Neural progenitor cell (in vitro differentiated cells): ENCODE results near the gene ANKRD23. TPM values are rescaled to one million over a fixed set of nuclear protein-coding genes. Genes with fewer than 3 reads are reported as not detected.

Experiments used
- DNase-seq: peaks from one replicate; pipeline ENCODE4 v3.0.0-alpha.2; 2016; ENCODE audit warnings: low spot score
- H2AFZ ChIP-seq: fragments of 200-600 bp; sonication (generic); replicated peaks from 2 replicates; pipeline ENCODE4 v1.6.1; 2016; ENCODE audit warnings: antibody characterized with exemption
- H3F3A ChIP-seq: fragments of 200-600 bp; sonication (generic); 2 replicates; pipeline ENCODE4 v1.6.1; 2016; ENCODE audit warnings: antibody characterized with exemption, low read depth
- H3K27ac ChIP-seq: fragments of 200-600 bp; sonication (generic); 2 replicates; pipeline ENCODE4 v1.5.1; 2016; ENCODE audit warnings: mild to moderate bottlenecking
- H3K27me3 ChIP-seq: fragments of 200-600 bp; sonication (generic); 2 replicates; pipeline ENCODE4 v1.6.1; 2016; ENCODE audit warnings: mild to moderate bottlenecking, moderate library complexity
- H3K36me3 ChIP-seq: fragments of 200-600 bp; sonication (generic); 2 replicates; pipeline ENCODE4 v1.5.1; 2016
- H3K4me1 ChIP-seq: fragments of 200-600 bp; sonication (generic); 2 replicates; pipeline ENCODE4 v1.6.1; 2016; ENCODE audit warnings: mixed run types
- H3K4me2 ChIP-seq: fragments of 200-600 bp; sonication (generic); 2 replicates; pipeline ENCODE4 v1.6.1; 2016
- H3K4me3 ChIP-seq: fragments of 200-600 bp; sonication (generic); 2 replicates; pipeline ENCODE4 v1.5.1; 2016
- H3K79me2 ChIP-seq: fragments of 200-600 bp; sonication (generic); 2 replicates; pipeline ENCODE4 v1.6.1; 2016; ENCODE audit warnings: low read depth
- H3K9ac ChIP-seq: fragments of 200-600 bp; sonication (generic); 2 replicates; pipeline ENCODE4 v1.6.1; 2016
- H3K9me3 ChIP-seq: fragments of 200-600 bp; sonication (generic); 2 replicates; pipeline ENCODE4 v1.5.1; 2016; ENCODE audit warnings: low read depth
- H4K20me1 ChIP-seq: fragments of 200-600 bp; sonication (generic); 2 replicates; pipeline ENCODE4 v1.6.1; 2016; ENCODE audit warnings: low read depth
- H3K27ac Mint-ChIP-seq: 3 replicates; pipeline ENCODE4 v1.8.0; 2021; ENCODE audit warnings: mixed read lengths
- H3K27me3 Mint-ChIP-seq: 2 replicates; pipeline ENCODE4 v1.8.0; 2022; ENCODE audit warnings: low read depth, mild to moderate bottlenecking, inconsistent platforms, moderate library complexity, mixed read lengths; ENCODE audit not compliant: insufficient read depth
- H3K36me3 Mint-ChIP-seq: 3 replicates; pipeline ENCODE4 v1.8.0; 2021; ENCODE audit warnings: mixed read lengths
- H3K4me1 Mint-ChIP-seq: 3 replicates; pipeline ENCODE4 v1.8.0; 2021; ENCODE audit warnings: mixed read lengths
- H3K4me3 Mint-ChIP-seq: 3 replicates; pipeline ENCODE4 v1.8.0; 2021; ENCODE audit warnings: mild to moderate bottlenecking, moderate library complexity, mixed read lengths
- H3K9me3 Mint-ChIP-seq: 3 replicates; pipeline ENCODE4 v1.8.0; 2020; ENCODE audit warnings: mixed read lengths
- CTCF ChIP-seq: fragments of 200-600 bp; sonication (generic); IDR thresholded peaks from 2 replicates; pipeline ENCODE4 v1.5.1; 2017; ENCODE audit warnings: antibody characterized with exemption, mild to moderate bottlenecking
- EZH2 ChIP-seq: fragments of 200-600 bp; sonication (generic); IDR thresholded peaks from 2 replicates; pipeline ENCODE4 v1.6.1; 2017; ENCODE audit warnings: antibody characterized with exemption, mild to moderate bottlenecking, moderate library complexity
- EZH2phosphoT487 ChIP-seq: fragments of 200-600 bp; sonication (generic); IDR thresholded peaks from 2 replicates; pipeline ENCODE4 v1.6.1; 2017; ENCODE audit warnings: antibody characterized with exemption
- total RNA-seq: library from RNA; depleted of rRNA; stranded (reverse); fragments of >200 nt; gene quantifications from 2 replicates; pipeline ENCODE4 v1.2.3, GENCODE V29; 2015; ENCODE audit warnings: low replicate concordance

ANKRD23 gene
- total RNA-seq, 1 donor from 2014 or later = 10.8 TPM

- Mint-ChIP-seq H3K36me3 (peaks cover 4% of the 10 kb centered on the region), H3K27me3 (peaks cover 14% of the 10 kb centered on the region), H3K9me3 (no peaks in the 10 kb centered on the region), H3K4me3 (peak overlapping the region; percentile 69), H3K27ac (no peak overlapping the region), H3K4me1 (peaks cover 41% of the 10 kb centered on the region)
- Histone ChIP-seq H3K9ac (peak overlapping the region; percentile 86), H3K4me2 (peak overlapping the region; percentile 99), H3K4me1 (peaks cover 19% of the 10 kb centered on the region), H3K4me3 (peak overlapping the region; percentile 84), H3F3A (peaks cover 25% of the 10 kb centered on the region), H3K79me2 (peaks cover 60% of the 10 kb centered on the region), H3K9me3 (no peaks in the 10 kb centered on the region), H3K36me3 (no peaks in the 10 kb centered on the region), H3K27me3 (no peaks in the 10 kb centered on the region), H4K20me1 (peaks cover 37% of the 10 kb centered on the region), H2AFZ (peak overlapping the region; percentile 7), H3K27ac (peak overlapping the region; percentile 80)
- DNase-seq = peak; percentile 79
- TF ChIP-seq EZH2phosphoT487 (no peak), EZH2 (no peak), CTCF (no peak)
Observed at GRCh38 chr2:96869281-96869821, 25.5 kb upstream of the ANKRD23 start.

- peak overlapping the region; percentile 80 for H3K27ac ChIP-seq
- Mint-ChIP-seq H3K9me3 (no peaks in the 10 kb centered on the region), H3K4me3 (peak overlapping the region; percentile 90), H3K36me3 (peaks cover 4% of the 10 kb centered on the region), H3K27ac (peak overlapping the region; percentile 86), H3K4me1 (peaks cover 38% of the 10 kb centered on the region), H3K27me3 (peaks cover 14% of the 10 kb centered on the region)
- TF ChIP-seq EZH2 = no peak
- peak; percentile 86 for TF ChIP-seq CTCF
- H3K4me3 ChIP-seq = peak overlapping the region; percentile 84
- H3K4me1 ChIP-seq = peaks cover 19% of the 10 kb centered on the region
- H3K36me3 ChIP-seq = no peaks in the 10 kb centered on the region
- peak overlapping the region; percentile 99 for H3K4me2 ChIP-seq
- no peaks in the 10 kb centered on the region for H3K9me3 ChIP-seq
- peaks cover 63% of the 10 kb centered on the region for H3K79me2 ChIP-seq
- H3K27me3 ChIP-seq = no peaks in the 10 kb centered on the region
- DNase-seq = peak; percentile 89
- peak overlapping the region; percentile 7 for H2AFZ ChIP-seq
- H4K20me1 ChIP-seq = peaks cover 42% of the 10 kb centered on the region
- H3F3A ChIP-seq = peaks cover 18% of the 10 kb centered on the region
- H3K9ac ChIP-seq = peak overlapping the region; percentile 86
Observed at GRCh38 chr2:96868555-96869280, 24.9 kb upstream of the ANKRD23 start.

GRCh38 chr2:96867756-96868554, 24.1 kb upstream of the ANKRD23 start:
- peak overlapping the region; percentile 80 for H3K27ac ChIP-seq
- H3K9me3 Mint-ChIP-seq = no peaks in the 10 kb centered on the region
- no peak for DNase-seq
- no peaks in the 10 kb centered on the region for H3K9me3 ChIP-seq
- peak overlapping the region; percentile 99 for H3K4me2 ChIP-seq
- peaks cover 49% of the 10 kb centered on the region for H4K20me1 ChIP-seq
- TF ChIP-seq CTCF = no peak
- TF ChIP-seq EZH2 = no peak
- TF ChIP-seq EZH2phosphoT487 = no peak
- H3K4me3 ChIP-seq = peak overlapping the region; percentile 84
- H3K9ac ChIP-seq = peak overlapping the region; percentile 86
- H3K4me1 ChIP-seq = peaks cover 19% of the 10 kb centered on the region
- no peaks in the 10 kb centered on the region for H3K36me3 ChIP-seq
- H3K4me1 Mint-ChIP-seq = peaks cover 34% of the 10 kb centered on the region
- H3K27ac Mint-ChIP-seq = peak overlapping the region; percentile 90
- peaks cover 68% of the 10 kb centered on the region for H3K79me2 ChIP-seq
- peaks cover 16% of the 10 kb centered on the region for H3K27me3 Mint-ChIP-seq
- peaks cover 11% of the 10 kb centered on the region for H3F3A ChIP-seq
- peak overlapping the region; percentile 90 for H3K4me3 Mint-ChIP-seq
- peaks cover 9% of the 10 kb centered on the region for H3K36me3 Mint-ChIP-seq
- H3K27me3 ChIP-seq = no peaks in the 10 kb centered on the region
- no peak overlapping the region for H2AFZ ChIP-seq
